A549 (cell line): ENCODE results near the gene SCNN1A. TPM values are rescaled to one million over a fixed set of nuclear protein-coding genes. Genes with fewer than 3 reads are reported as not detected.

ENCODE experiments used
- ATAC-seq, 2 experiments: fragments of 200-7000 bp in 1 of 2; fragments of >200 bp in 1 of 2; cut with Nextera tagmentation in 1 of 2; cut with Tn5 transposase in 1 of 2; 3 replicates each; pipeline versions ENCODE4 v1.8.0 to v1.9.1; 2018 to 2020; ENCODE audit warnings: mild to moderate bottlenecking in 1 of 2, moderate library complexity in 1 of 2
- CTCF ChIA-PET: fragments of 300-600 bp; sonication (Branson Sonifier 250); formaldehyde crosslinking; extraction: SDS; loops from one replicate; lab custom pipeline; 2021; ENCODE audit warnings: antibody characterized with exemption, inconsistent platforms; lab: Yijun Ruan, JAX
- POLR2A ChIA-PET: fragments of 350-600 bp; formaldehyde crosslinking; extraction: SDS; loops from one replicate; lab custom pipeline; 2021; ENCODE audit warnings: antibody characterized with exemption, inconsistent platforms; lab: Yijun Ruan, JAX
- DNase-seq, 2 experiments: peaks; one replicate each; pipeline versions ENCODE4 v3.0.0 to v3.0.0-alpha.2; 2011 to 2016; ENCODE audit warnings: low read depth in 1 of 2, low spot score in 1 of 2
- FAIRE-seq: peaks from 2 replicates; lab custom pipeline; 2011; peaks lifted over from hg19 to GRCh38; lab: Jason Lieb, UNC
- H3K27ac ChIP-seq, 2 experiments: fragments of >200 bp; sonication (Bioruptor Twin); formaldehyde crosslinking; 3 replicates each; pipeline ENCODE4 v1.5.1; 2016 to 2017
- H3K4me1 ChIP-seq: fragments of >200 bp; sonication (Bioruptor Twin); formaldehyde crosslinking; 3 replicates; pipeline ENCODE4 v1.6.1; 2016
- H3K4me2 ChIP-seq: fragments of >200 bp; sonication (Bioruptor Twin); formaldehyde crosslinking; 3 replicates; pipeline ENCODE4 v1.6.1; 2016
- H3K4me3 ChIP-seq: fragments of >200 bp; sonication (Bioruptor Twin); formaldehyde crosslinking; 3 replicates; pipeline ENCODE4 v1.5.1; 2016
- H3K9me3 ChIP-seq: fragments of >200 bp; sonication (Bioruptor Twin); formaldehyde crosslinking; 3 replicates; pipeline ENCODE4 v1.6.1; 2016
- ATOH8 ChIP-seq: fragments of 250-450 bp; sonication (Bioruptor Pico); IDR thresholded peaks from 2 replicates; pipeline ENCODE4 v1.5.0; 2020; ENCODE audit warnings: low read depth, mild to moderate bottlenecking, moderate library complexity
- BCL3 ChIP-seq: fragments of >200 bp; sonication (Bioruptor Twin); formaldehyde crosslinking; IDR thresholded peaks from 3 replicates; pipeline ENCODE4 v1.6.1; 2016
- BHLHE40 ChIP-seq: IDR thresholded peaks from 2 replicates; pipeline ENCODE4 v1.6.1; 2012; ENCODE audit warnings: low read depth, low read length, inconsistent platforms
- CBX2 ChIP-seq: fragments of 200-600 bp; sonication (generic); IDR thresholded peaks from 2 replicates; pipeline ENCODE4 v1.6.1; 2016; ENCODE audit warnings: low read depth, mild to moderate bottlenecking, borderline replicate concordance
- CHD2 ChIP-seq: fragments of 150-350 bp; IDR thresholded peaks from 2 replicates; pipeline ENCODE4 v1.6.1; 2014; ENCODE audit warnings: low read length; ENCODE audit not compliant: partially characterized antibody
- ELK1 ChIP-seq: fragments of 150-350 bp; IDR thresholded peaks from 2 replicates; pipeline ENCODE4 v1.6.1; 2014; ENCODE audit warnings: low read depth, mild to moderate bottlenecking, low read length
- EP300 ChIP-seq, 2 experiments: fragments of >200 bp; sonication (Bioruptor Twin); formaldehyde crosslinking; IDR thresholded peaks; 2 replicates in 1 of 2; 3 replicates in 1 of 2; pipeline ENCODE4 v1.6.1; 2016 to 2017
- ESRRA ChIP-seq: fragments of 150-350 bp; IDR thresholded peaks from 2 replicates; pipeline ENCODE4 v1.6.1; 2014; ENCODE audit warnings: mild to moderate bottlenecking, low read length, borderline replicate concordance
- FOSL2 ChIP-seq, 2 experiments: fragments of 450-650 bp in 1 of 2; fragments of >200 bp in 1 of 2; sonication (Bioruptor Twin) in 1 of 2; formaldehyde crosslinking; IDR thresholded peaks; 2 replicates each; pipeline versions ENCODE4 v1.5.0 to v1.6.1; 2016 to 2020; ENCODE audit warnings: mild to moderate bottlenecking in 1 of 2, moderate library complexity in 1 of 2
- HES2 ChIP-seq: fragments of >200 bp; sonication (Bioruptor Twin); formaldehyde crosslinking; IDR thresholded peaks from 2 replicates; pipeline ENCODE4 v1.6.1; 2016
- HEYL ChIP-seq: fragments of 250-450 bp; sonication (Bioruptor Pico); IDR thresholded peaks from 2 replicates; pipeline ENCODE4 v1.8.0; 2021; ENCODE audit warnings: mild to moderate bottlenecking, moderate library complexity
- HMGXB4 ChIP-seq: fragments of 250-450 bp; sonication (Bioruptor Pico); IDR thresholded peaks from 2 replicates; pipeline ENCODE4 v1.5.0; 2021; ENCODE audit warnings: mild to moderate bottlenecking, moderate library complexity, borderline replicate concordance
- HOXA7 ChIP-seq: fragments of 250-450 bp; sonication (Bioruptor Pico); IDR thresholded peaks from 2 replicates; pipeline ENCODE4 v1.5.0; 2020; ENCODE audit warnings: mild to moderate bottlenecking, moderate library complexity
- HOXB5 ChIP-seq: fragments of 250-450 bp; sonication (Bioruptor Pico); IDR thresholded peaks from 2 replicates; pipeline ENCODE4 v1.5.0; 2020; ENCODE audit warnings: mild to moderate bottlenecking, moderate library complexity
- JUN ChIP-seq, 2 experiments: fragments of >200 bp; sonication (Bioruptor Twin); formaldehyde crosslinking; IDR thresholded peaks; 2 replicates in 1 of 2; 3 replicates in 1 of 2; pipeline ENCODE4 v1.6.1; 2016 to 2017
- KDM5A ChIP-seq: fragments of 200-600 bp; sonication (generic); IDR thresholded peaks from 2 replicates; pipeline ENCODE4 v1.6.1; 2016; ENCODE audit warnings: antibody characterized with exemption, mild to moderate bottlenecking
- MYC ChIP-seq: IDR thresholded peaks from 2 replicates; pipeline ENCODE4 v1.6.1; 2012; ENCODE audit warnings: mild to moderate bottlenecking, inconsistent platforms, low read length, improper control_type of control experiment, borderline replicate concordance
- PHF8 ChIP-seq: fragments of 200-600 bp; sonication (generic); IDR thresholded peaks from 2 replicates; pipeline ENCODE4 v1.6.1; 2016; ENCODE audit warnings: low read depth, mild to moderate bottlenecking, antibody characterized with exemption, moderate library complexity, borderline replicate concordance
- POLR2A ChIP-seq: IDR thresholded peaks from 2 replicates; pipeline ENCODE4 v1.6.1; 2012; ENCODE audit warnings: mild to moderate bottlenecking, low read length
- POLR2AphosphoS2 ChIP-seq: conservative IDR thresholded peaks from 2 replicates; pipeline ENCODE4 v1.6.1; 2012; ENCODE audit warnings: low read length, improper control_type of control experiment, inconsistent platforms
- RCOR1 ChIP-seq: fragments of 150-350 bp; IDR thresholded peaks from 2 replicates; pipeline ENCODE4 v1.6.1; 2014; ENCODE audit warnings: antibody characterized with exemption, low read length, low read depth
- RFX5 ChIP-seq: fragments of 450-650 bp; IDR thresholded peaks from 2 replicates; pipeline ENCODE4 v1.7.1; 2014; ENCODE audit warnings: antibody characterized with exemption, mild to moderate bottlenecking, moderate library complexity
- SREBF2 ChIP-seq: fragments of 450-650 bp; IDR thresholded peaks from 2 replicates; pipeline ENCODE4 v1.6.1; 2014; ENCODE audit warnings: mild to moderate bottlenecking, moderate library complexity
- TFCP2L1 ChIP-seq: fragments of 250-450 bp; sonication (Bioruptor Pico); IDR thresholded peaks from 2 replicates; pipeline ENCODE4 v1.5.0; 2021; ENCODE audit warnings: mild to moderate bottlenecking
- USF2 ChIP-seq: fragments of 450-650 bp; IDR thresholded peaks from 2 replicates; pipeline ENCODE4 v1.6.1; 2014; ENCODE audit warnings: antibody characterized with exemption
- ZSCAN20 ChIP-seq: fragments of 250-450 bp; sonication (Bioruptor Pico); IDR thresholded peaks from 2 replicates; pipeline ENCODE4 v1.8.0; 2022; ENCODE audit warnings: mild to moderate bottlenecking, moderate library complexity
- WGBS: methylation state at CpG from one replicate; pipeline ENCODE4 v1.1.6; 2017; ENCODE audit errors: missing lambda C conversion rate; 5-methylcytosine and 5-hydroxymethylcytosine counted together
- polyA plus RNA-seq, 4 experiments: library from polyadenylated mRNA; depleted of rRNA in 3 of 4; stranded (reverse); fragments of >200 nt; fragmentation: RNase III in 1 of 4; extraction: RNeasy Plus Mini Kit Qiagen cat#74134 plus additional on column Dnase treatment in 1 of 4; gene quantifications; 2 replicates in 3 of 4; 3 replicates in 1 of 4; pipeline ENCODE4 v1.2.3, GENCODE V29; 2011 to 2017

Gene SCNN1A
- polyA plus RNA-seq, 2 of the 4 experiments (the other 2 are of a cell fraction) = 6.0 to 7.0 TPM

GRCh38 chr12:6355491-6356373 lies 19.6 kb downstream of the SCNN1A start:
- Histone ChIP-seq H3K4me1 (peaks cover 8% of the 10 kb centered on the region), H3K4me2 (no peak overlapping the region), H3K4me3 (no peak overlapping the region)
- POLR2A ChIA-PET = interaction anchor here (1.4 to 1.5 kb wide), 2 partner anchors 10 to 19 kb away, joined by 5 to 7 read pairs; no protein-coding TSS in a partner anchor
- ATAC-seq (no peak; a peak in 1 of 6 replicates), DNase-seq (no peak)
- no peak for TF ChIP-seq RCOR1
- no peak for TF ChIP-seq KDM5A
- TF ChIP-seq BHLHE40 = no peak
- no peak for TF ChIP-seq FOSL2 (IDR thresholded peaks at IDR 0.05)
- no peak for TF ChIP-seq FOSL2 (CRISPR knock-in tag; IDR thresholded peaks at IDR 0.05)
- TF ChIP-seq ELK1 = no peak
- no peak for TF ChIP-seq HMGXB4 (CRISPR knock-in tag)
- TF ChIP-seq CHD2 = no peak
- no peak for TF ChIP-seq HEYL
- no peak for TF ChIP-seq ESRRA
- no peak for TF ChIP-seq EP300 (IDR thresholded peaks at IDR 0.05)
- no peak for TF ChIP-seq SREBF2
- no peak for TF ChIP-seq ATOH8 (CRISPR knock-in tag)
- TF ChIP-seq, all 56 proteins: peak for 0
- Histone ChIP-seq H3K27ac (peak overlapping the region in 1 of 2 experiments; percentile 25; a peak in 1 of 6 replicates), H3K9me3 (no peaks in the 10 kb centered on the region)
- no peak for FAIRE-seq
- WGBS = 84% methylated on average over 8 of the region's 8 CpGs
- CTCF ChIA-PET = interaction anchor here (1.0 to 24.7 kb wide), 4 partner anchors 15 to 110 kb away, joined by 3 to 705 read pairs (median 6); partner anchors contain the start of gene TNFRSF1A

- H3K4me2 ChIP-seq = no peak overlapping the region
- no peaks in the 10 kb centered on the region for H3K4me1 ChIP-seq
- POLR2A ChIA-PET = interaction anchor here (1.4 to 1.5 kb wide), 2 partner anchors 9 to 18 kb away, joined by 5 to 7 read pairs; no protein-coding TSS in a partner anchor
- no peaks in the 10 kb centered on the region for H3K9me3 ChIP-seq
- H3K4me3 ChIP-seq = no peak overlapping the region
- ATAC-seq (no peak; a peak in 1 of 6 replicates), DNase-seq (no peak), FAIRE-seq (no peak)
- CTCF ChIA-PET = interaction anchor here (24.7 kb wide), 1 partner anchor 16 kb away, joined by 705 read pairs; the partner anchor contains the start of gene TNFRSF1A
- TF ChIP-seq ESRRA = no peak
- no peak for TF ChIP-seq JUN (IDR thresholded peaks at IDR 0.05)
- TF ChIP-seq RFX5 = no peak
- TF ChIP-seq MYC = no peak
- no peak for TF ChIP-seq PHF8
- TF ChIP-seq CBX2 = no peak
- no peak for TF ChIP-seq USF2
- no peak for TF ChIP-seq CHD2
- no peak for TF ChIP-seq BHLHE40
- no peak for TF ChIP-seq HES2
- TF ChIP-seq POLR2AphosphoS2 = no peak
- TF ChIP-seq ZSCAN20 (CRISPR knock-in tag) = no peak
- TF ChIP-seq POLR2A = no peak
- TF ChIP-seq BCL3 = no peak
- TF ChIP-seq TFCP2L1 (CRISPR knock-in tag) = no peak
- TF ChIP-seq HOXB5 = no peak
- TF ChIP-seq HOXA7 = no peak
- peak overlapping the region in 1 of 2 experiments; percentile 36; a peak in 1 of 6 replicates for H3K27ac ChIP-seq
- 90% methylated on average over 10 of the region's 10 CpGs for WGBS
Observed at GRCh38 chr12:6354495-6355393, 20.6 kb downstream of the SCNN1A start.
